ENCODE data around the gene TRAFD1. TPM values are rescaled to one million over a fixed set of nuclear protein-coding genes. Genes with fewer than 3 reads are reported as not detected.
"Not testable (repeated sequence)": the region's sequence is repeated elsewhere in the genome, so short reads cannot be mapped to it uniquely, and the experiment has no call there.

The TRAFD1 gene
- total RNA-seq, 1 donor, result 47.5 TPM

- no peak overlapping the region for H3K4me3 ChIP-seq (ENCODE audit: low read depth, low read length)
- TF ChIP-seq CTCF (IDR thresholded peaks at IDR 0.05; ENCODE audit: insufficient read depth, low read depth, low read length), result no peak
- no peak for DNase-seq (ENCODE audit: low read depth)
These were observed 27.7 kb upstream of the TRAFD1 start for GRCh38 chr12:112097641-112098040.

DNA sequence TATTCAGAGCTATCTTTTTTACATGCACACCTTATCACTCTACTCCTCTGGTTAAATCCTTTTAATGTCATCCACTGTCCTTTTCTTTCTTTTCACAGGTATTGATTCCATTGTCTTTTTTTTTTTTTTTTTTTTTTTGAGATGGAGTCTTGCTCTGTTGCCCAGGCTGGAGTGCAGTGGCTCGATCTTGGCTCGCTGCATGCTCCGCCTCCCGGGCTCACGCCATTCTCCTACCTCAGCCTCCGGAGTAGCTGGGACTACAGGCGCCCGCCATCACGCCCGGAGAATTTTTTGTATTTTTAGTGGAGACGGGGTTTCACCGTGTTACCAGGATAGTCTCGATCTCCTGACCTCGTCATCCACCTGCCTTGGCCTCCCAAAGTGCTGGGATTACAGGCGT lies 24.9 kb upstream of the TRAFD1 start:
- DNase-seq (ENCODE audit: low read depth); H3K4me3 ChIP-seq (ENCODE audit: low read depth, low read length): not testable (repeated sequence)

DNA sequence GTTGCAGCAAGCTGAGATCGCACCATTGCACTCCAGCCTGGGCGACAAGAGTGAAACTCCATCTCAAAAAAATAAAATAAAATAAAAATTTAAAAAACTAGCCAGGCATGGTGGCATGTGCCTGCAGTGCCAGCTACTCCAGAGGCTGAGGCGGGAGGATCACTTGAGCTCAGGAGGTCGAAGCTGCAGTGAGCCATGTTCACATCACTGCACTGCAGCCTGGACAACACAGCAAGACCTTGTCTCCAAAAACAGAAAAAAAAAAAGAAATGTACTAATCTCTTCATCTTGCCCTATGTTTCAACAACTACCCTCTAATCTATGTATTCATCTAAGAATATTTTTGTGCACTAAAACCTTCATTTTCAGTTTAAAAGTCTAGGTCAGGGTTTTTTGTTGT lies 23.2 kb upstream of the TRAFD1 start:
- no peak for TF ChIP-seq CTCF (IDR thresholded peaks at IDR 0.05; ENCODE audit: insufficient read depth, low read depth, low read length)
- no peak overlapping the region for H3K4me3 ChIP-seq (ENCODE audit: low read depth, low read length)
- DNase-seq (ENCODE audit: low read depth), result no peak

GRCh38 chr12:112102746-112103145 lies 22.6 kb upstream of the TRAFD1 start:
- DNase-seq (ENCODE audit: low read depth); H3K4me3 ChIP-seq (ENCODE audit: low read depth, low read length): not testable (repeated sequence)

GRCh38 chr12:112103758-112104503 lies 21.4 kb upstream of the TRAFD1 start:
- no peak for DNase-seq (ENCODE audit: low read depth)
- no peak for TF ChIP-seq CTCF (IDR thresholded peaks at IDR 0.05; ENCODE audit: insufficient read depth, low read depth, low read length)
- H3K4me3 ChIP-seq (ENCODE audit: low read depth, low read length), result no peak overlapping the region

DNA sequence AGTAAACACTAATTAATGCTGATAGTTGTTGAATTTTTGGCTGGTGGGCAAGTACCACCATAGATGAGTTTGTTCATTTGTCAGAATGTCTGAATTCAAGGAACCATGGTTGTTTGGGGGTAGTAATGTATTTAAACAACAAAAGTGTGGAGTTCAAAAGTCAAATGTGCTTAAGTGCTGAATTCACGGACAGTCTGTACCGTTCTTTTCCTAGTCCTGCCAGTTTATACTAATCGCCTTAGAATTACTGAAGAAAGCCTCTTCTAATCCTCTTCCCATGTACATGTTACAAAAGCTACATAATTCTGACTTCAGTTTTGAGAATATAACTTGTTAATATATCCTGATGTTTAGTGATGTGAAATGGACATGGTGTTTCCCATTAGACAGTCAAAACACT lies 19.5 kb upstream of the TRAFD1 start:
- H3K4me3 ChIP-seq (ENCODE audit: low read depth, low read length), result no peak overlapping the region
- no peak for DNase-seq (ENCODE audit: low read depth)
- TF ChIP-seq CTCF (IDR thresholded peaks at IDR 0.05; ENCODE audit: insufficient read depth, low read depth, low read length), result no peak

GRCh38 chr12:112107306-112108201 lies 17.8 kb upstream of the TRAFD1 start:
- no peak for DNase-seq (ENCODE audit: low read depth)
- peak overlapping the region; percentile 94 for H3K4me3 ChIP-seq (ENCODE audit: low read depth, low read length)
- no peak for TF ChIP-seq CTCF (IDR thresholded peaks at IDR 0.05; ENCODE audit: insufficient read depth, low read depth, low read length)

Data from fibroblast of villous mesenchyme (primary cell).